Keratinocyte (primary cell): ENCODE results near the gene ABI3BP.

ENCODE experiments used
- CTCF ChIP-seq, 3 experiments: IDR thresholded peaks in 1 of 3; conservative IDR thresholded peaks in 1 of 3; optimal IDR thresholded peaks in 1 of 3; 2 replicates in 2 of 3; 3 replicates in 1 of 3; pipeline versions ENCODE3 to v1.5.1; 2011; ENCODE audit warnings: low read length in 3 of 3, mild to moderate bottlenecking in 3 of 3, moderate library complexity in 2 of 3, control low read depth in 1 of 3, inconsistent platforms in 1 of 3; ENCODE audit not compliant: insufficient read depth in 2 of 3; ENCODE audit errors: extremely low read depth in 1 of 3
- EZH2 ChIP-seq: IDR thresholded peaks from one replicate; pipeline ENCODE4 v1.6.1; 2012; ENCODE audit warnings: inconsistent platforms, mild to moderate bottlenecking, low read length, moderate library complexity

GRCh38 chr3:100702980-100703345 lies 290.3 kb downstream of the ABI3BP start:
- TF ChIP-seq CTCF (optimal IDR thresholded peaks at IDR 0.05 in 1 of 3, IDR thresholded peaks at IDR 0.05 in 1 of 3, conservative IDR thresholded peaks at IDR 0.05 in 1 of 3; ENCODE audit: extremely low read depth in 1 of 3, insufficient read depth in 2 of 3, low read length in 3 of 3), result no peak
- TF ChIP-seq EZH2, result no peak
